ENCODE results near the gene ZNF782. TPM values are rescaled to one million over a fixed set of nuclear protein-coding genes. Genes with fewer than 3 reads are reported as not detected.
A peak's percentile ranks its signal among the peaks of the same experiment; 100 is the strongest.
"Not testable (repeated sequence)": the region's sequence is repeated elsewhere in the genome, so short reads cannot be mapped to it uniquely, and the experiment has no call there.

ZNF782 gene
- total RNA-seq, 8 experiments from 2014 or later = 3.1 to 14.6 (median 10.4) TPM

DNA sequence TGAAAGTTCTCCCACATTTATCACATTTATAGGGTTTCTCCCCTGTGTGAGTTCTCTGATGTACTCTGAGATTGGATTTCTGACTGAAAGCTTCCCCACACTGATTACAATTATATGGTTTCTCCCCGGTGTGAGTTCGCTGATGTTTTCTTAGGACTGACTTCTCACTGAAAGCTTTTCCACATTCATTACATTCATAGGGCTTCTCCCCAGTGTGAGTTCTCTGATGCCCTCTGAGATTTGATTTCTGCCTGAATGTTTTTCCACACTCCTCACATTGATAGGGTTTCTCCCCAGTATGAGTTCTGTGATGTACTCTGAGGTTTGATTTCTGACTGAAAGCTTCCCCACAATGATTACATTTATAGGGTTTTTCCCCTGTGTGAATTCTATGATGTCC is 36.3 kb downstream of the ZNF782 start:
- in situ Hi-C loops (cut with MboI; ENCODE audit: low pct_unique_long_range_greater_than_20kb in 2 of 9, low sequenced_read_pairs in 9 of 9, unreplicated experiment in 9 of 9) = no loop called here
- no peak for ATAC-seq (replicated peaks in 6 of 8)
- Histone ChIP-seq H3K4me3 (no peak overlapping the region), H3K27ac (no peak overlapping the region), H3K4me1 (replicated peaks in 1 of 2) (no peaks in the 10 kb centered on the region)
- WGBS, 10 experiments = 80 to 100% (median 100%) methylated on average over 1 to 2 of the region's 2 CpGs; no CpG with 5 or more reads in 2 of the 10 experiments

GRCh38 chr9:96813607-96814006 is 40.7 kb downstream of the ZNF782 start:
- in situ Hi-C loops (cut with MboI; ENCODE audit: low pct_unique_long_range_greater_than_20kb in 2 of 9, low sequenced_read_pairs in 9 of 9, unreplicated experiment in 9 of 9) = no loop called here
- 67 to 100% (median 100%) methylated on average over 1 of the region's 1 CpG; no CpG with 5 or more reads in 3 of the 10 experiments for WGBS, 10 experiments
- Histone ChIP-seq H3K4me1 (replicated peaks in 1 of 2) (no peaks in the 10 kb centered on the region), H3K27ac (no peak overlapping the region), H3K4me3 (no peak overlapping the region)
- ATAC-seq (replicated peaks in 6 of 8) = no peak

DNA sequence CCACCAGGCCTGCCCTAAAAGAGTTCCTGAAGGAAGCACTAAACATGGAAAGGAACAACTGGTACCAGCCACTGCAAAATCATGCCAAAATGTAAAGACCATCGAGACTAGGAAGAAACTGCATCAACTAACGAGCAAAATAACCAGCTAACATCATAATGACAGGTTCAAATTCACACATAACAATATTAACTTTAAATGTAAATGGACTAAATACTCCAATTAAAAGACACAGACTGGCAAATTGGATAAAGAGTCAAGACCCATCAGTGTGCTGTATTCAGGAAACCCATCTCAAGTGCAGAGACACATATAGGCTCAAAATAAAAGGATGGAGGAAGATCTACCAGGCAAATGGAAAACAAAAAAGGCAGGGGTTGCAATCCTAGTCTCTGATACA is 55.4 kb downstream of the ZNF782 start:
- H3K27ac ChIP-seq; H3K4me1 ChIP-seq (replicated peaks in 1 of 2); in situ Hi-C loops (cut with MboI; ENCODE audit: low pct_unique_long_range_greater_than_20kb in 2 of 9, low sequenced_read_pairs in 9 of 9, unreplicated experiment in 9 of 9); ATAC-seq (replicated peaks in 6 of 8); H3K4me3 ChIP-seq: not testable (repeated sequence)
- WGBS, 10 experiments = no CpG with 5 or more reads among the region's 2 CpGs

- no peak overlapping the region for H3K4me3 ChIP-seq
- H3K27ac ChIP-seq = no peak overlapping the region
- ATAC-seq (replicated peaks in 6 of 8) = no peak
- in situ Hi-C loops (cut with MboI; ENCODE audit: low pct_unique_long_range_greater_than_20kb in 2 of 9, low sequenced_read_pairs in 9 of 9, unreplicated experiment in 9 of 9) = no loop called here
- WGBS, 10 experiments = 94 to 100% (median 98%) methylated on average over 1 to 3 of the region's 3 CpGs; no CpG with 5 or more reads in 1 of the 10 experiments
- peaks cover 0 to 2% of the 10 kb centered on the region in 2 donors for H3K4me1 ChIP-seq (replicated peaks in 1 of 2)
Measured at GRCh38 chr9:96784021-96784420, 70.3 kb downstream of the ZNF782 start.

DNA sequence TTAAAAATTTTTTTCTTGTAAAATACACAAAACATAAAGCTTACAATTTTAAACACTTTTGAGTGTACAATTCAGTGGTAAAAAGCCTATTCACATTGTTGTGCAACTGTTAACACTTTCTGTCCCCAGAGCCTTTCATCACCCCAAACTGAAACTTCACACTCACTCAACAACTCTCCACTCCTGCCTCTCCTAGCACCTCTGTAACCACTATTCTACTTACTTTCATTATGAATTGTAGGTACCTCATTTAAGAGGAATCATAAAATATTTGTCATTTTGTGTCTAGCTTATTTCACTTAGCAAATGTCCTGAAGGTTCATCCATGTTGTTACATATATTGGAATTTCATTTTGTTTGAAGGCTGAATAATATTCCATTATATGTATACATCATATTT is 72.1 kb downstream of the ZNF782 start:
- ATAC-seq (replicated peaks in 6 of 8) = no peak
- H3K4me1 ChIP-seq (replicated peaks in 1 of 2) = peaks cover 0 to 4% of the 10 kb centered on the region in 2 donors
- H3K4me3 ChIP-seq = no peak overlapping the region
- no peak overlapping the region for H3K27ac ChIP-seq
- in situ Hi-C loops (cut with MboI; ENCODE audit: low pct_unique_long_range_greater_than_20kb in 2 of 9, low sequenced_read_pairs in 9 of 9, unreplicated experiment in 9 of 9) = no loop called here

GRCh38 chr9:96781552-96781951 is 72.8 kb downstream of the ZNF782 start:
- in situ Hi-C loops (cut with MboI; ENCODE audit: low pct_unique_long_range_greater_than_20kb in 2 of 9, low sequenced_read_pairs in 9 of 9, unreplicated experiment in 9 of 9) = no loop called here
- ATAC-seq (replicated peaks in 6 of 8) = no peak

GRCh38 chr9:96779089-96779488 is 75.2 kb downstream of the ZNF782 start:
- 0 to 100% (median 61%) methylated on average over 1 to 2 of the region's 2 CpGs for WGBS, 10 experiments
- Histone ChIP-seq H3K27ac (no peak overlapping the region), H3K4me1 (replicated peaks in 1 of 2) (peaks cover 0 to 8% of the 10 kb centered on the region in 2 donors), H3K4me3 (peak overlapping the region in 4 of 5 donors; percentile 63 to 96 (median 83))
- no peak for ATAC-seq (replicated peaks in 6 of 8)
- in situ Hi-C loops (cut with MboI; ENCODE audit: low pct_unique_long_range_greater_than_20kb in 2 of 9, low sequenced_read_pairs in 9 of 9, unreplicated experiment in 9 of 9) = no loop called here

More at GRCh38 chr9:96781552-96781951, 72.8 kb downstream of the ZNF782 start:
- 0 to 90% (median 67%) methylated on average over 1 to 3 of the region's 3 CpGs; no CpG with 5 or more reads in 2 of the 10 experiments for WGBS, 10 experiments
- Histone ChIP-seq H3K27ac (no peak overlapping the region), H3K4me1 (replicated peaks in 1 of 2) (peaks cover 0 to 8% of the 10 kb centered on the region in 2 donors), H3K4me3 (no peak overlapping the region)

GRCh38 chr9:96777426-96777864 is 76.9 kb downstream of the ZNF782 start:
- peak in 2 of 8 experiments; percentile 74 to 77 for ATAC-seq (replicated peaks in 6 of 8)
- in situ Hi-C loops (cut with MboI; ENCODE audit: low pct_unique_long_range_greater_than_20kb in 2 of 9, low sequenced_read_pairs in 9 of 9, unreplicated experiment in 9 of 9) = no loop called here
- WGBS, 10 experiments = 0 to 31% (median 9%) methylated on average over 1 to 21 of the region's 23 CpGs; no CpG with 5 or more reads in 2 of the 10 experiments
- Histone ChIP-seq H3K27ac (peak overlapping the region; percentile 65 to 72), H3K4me1 (replicated peaks in 1 of 2) (peaks cover 0 to 8% of the 10 kb centered on the region in 2 donors), H3K4me3 (peak overlapping the region; percentile 61 to 96 (median 80))

GRCh38 chr9:96771124-96771523 is 83.2 kb downstream of the ZNF782 start:
- in situ Hi-C loops (cut with MboI; ENCODE audit: low pct_unique_long_range_greater_than_20kb in 2 of 9, low sequenced_read_pairs in 9 of 9, unreplicated experiment in 9 of 9) = no loop called here
- Histone ChIP-seq H3K4me3 (no peak overlapping the region), H3K4me1 (replicated peaks in 1 of 2) (no peaks in the 10 kb centered on the region), H3K27ac (no peak overlapping the region)
- 66 to 100% (median 96%) methylated on average over 2 of the region's 2 CpGs for WGBS, 10 experiments
- ATAC-seq (replicated peaks in 6 of 8) = no peak

- WGBS, 10 experiments = 90 to 100% (median 97%) methylated on average over 3 to 6 of the region's 6 CpGs
- Histone ChIP-seq H3K4me1 (replicated peaks in 1 of 2) (no peaks in the 10 kb centered on the region), H3K4me3 (no peak overlapping the region), H3K27ac (no peak overlapping the region)
- ATAC-seq (replicated peaks in 6 of 8) = no peak
- in situ Hi-C loops (cut with MboI; ENCODE audit: low pct_unique_long_range_greater_than_20kb in 2 of 9, low sequenced_read_pairs in 9 of 9, unreplicated experiment in 9 of 9) = no loop called here
Measured at GRCh38 chr9:96769989-96770388, 84.3 kb downstream of the ZNF782 start.

Other genes starting within 250 kb of the ZNF782 start
- gene CDC14B, start 234.7 kb downstream of the ZNF782 start, total RNA-seq = 10 to 100 TPM in 6 of 8 experiments, 1 to 10 TPM in 2; 1.9 to 28.0 (median 14.5) TPM
- 10 to 100 TPM in 2 of 8 experiments, 1 to 10 TPM in 6; 1.7 to 11.0 (median 3.6) TPM for gene PRXL2C, start 199.2 kb downstream of the ZNF782 start, total RNA-seq
- 10 to 100 TPM in 7 of 8 experiments, 1 to 10 TPM in 1; 9.2 to 21.0 (median 17.4) TPM for gene ZNF510, start 76.4 kb downstream of the ZNF782 start, total RNA-seq
- 1 to 10 TPM in 4 of 8 experiments, under 1 TPM in 4; 0.55 to 3.6 (median 0.90) TPM for gene NUTM2G, start 74.3 kb upstream of the ZNF782 start, total RNA-seq
- gene CTSV, start 184.6 kb upstream of the ZNF782 start, total RNA-seq = 1 to 10 TPM in 5 of 8 experiments, under 1 TPM in 3; 0.50 to 5.6 (median 1.4) TPM

Measured in motor neuron (in vitro differentiated cells).